H1 (cell line): ENCODE results near the gene CENPX.

Source experiments
- MAFK ChIP-seq: IDR thresholded peaks from 2 replicates; pipeline ENCODE4 v1.6.1; 2012; ENCODE audit warnings: low read depth, mild to moderate bottlenecking, improper control_type of control experiment, low read length
- RXRA ChIP-seq: IDR thresholded peaks from 2 replicates; pipeline ENCODE4 v1.6.1; 2011; ENCODE audit warnings: low read depth, mild to moderate bottlenecking, low read length, moderate library complexity; ENCODE audit not compliant: insufficient read depth
- TF ChIP-seq, protein P1 (sequence below), 3 experiments: IDR thresholded peaks; 1 replicate in 2 of 3; 2 replicates in 1 of 3; pipeline versions ENCODE4 v1.5.1 to v1.6.1; 2011; ENCODE audit warnings: low read length in 3 of 3, mild to moderate bottlenecking in 3 of 3, inconsistent platforms in 2 of 3, low read depth in 1 of 3, moderate library complexity in 1 of 3; ENCODE audit not compliant: insufficient read depth in 1 of 3; ENCODE audit errors: control extremely low read depth in 1 of 3

DNA sequence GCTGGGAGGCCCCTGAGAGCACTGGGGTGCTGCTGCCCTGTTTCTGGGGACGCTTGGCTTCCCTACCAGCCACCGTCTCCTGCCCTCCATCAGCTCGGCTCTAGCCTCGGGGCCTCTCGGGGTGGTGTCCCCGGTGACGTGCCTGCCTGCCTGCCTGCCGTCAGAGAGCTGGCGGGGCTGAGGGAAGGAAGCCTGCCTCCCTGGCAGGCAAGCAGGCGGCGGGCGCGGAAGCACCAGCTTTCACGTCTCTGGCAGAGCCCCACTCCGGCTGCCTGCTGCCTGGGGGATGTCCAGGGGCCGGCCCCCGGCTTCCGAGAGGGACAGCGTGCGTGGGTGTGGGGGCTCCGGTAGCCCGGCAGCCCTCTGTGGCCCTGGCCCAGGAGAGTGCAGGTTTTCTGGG is 9.3 kb downstream of the CENPX start:
- TF ChIP-seq RXRA (no peak), MAFK (no peak)
- TF ChIP-seq, protein P1, sequence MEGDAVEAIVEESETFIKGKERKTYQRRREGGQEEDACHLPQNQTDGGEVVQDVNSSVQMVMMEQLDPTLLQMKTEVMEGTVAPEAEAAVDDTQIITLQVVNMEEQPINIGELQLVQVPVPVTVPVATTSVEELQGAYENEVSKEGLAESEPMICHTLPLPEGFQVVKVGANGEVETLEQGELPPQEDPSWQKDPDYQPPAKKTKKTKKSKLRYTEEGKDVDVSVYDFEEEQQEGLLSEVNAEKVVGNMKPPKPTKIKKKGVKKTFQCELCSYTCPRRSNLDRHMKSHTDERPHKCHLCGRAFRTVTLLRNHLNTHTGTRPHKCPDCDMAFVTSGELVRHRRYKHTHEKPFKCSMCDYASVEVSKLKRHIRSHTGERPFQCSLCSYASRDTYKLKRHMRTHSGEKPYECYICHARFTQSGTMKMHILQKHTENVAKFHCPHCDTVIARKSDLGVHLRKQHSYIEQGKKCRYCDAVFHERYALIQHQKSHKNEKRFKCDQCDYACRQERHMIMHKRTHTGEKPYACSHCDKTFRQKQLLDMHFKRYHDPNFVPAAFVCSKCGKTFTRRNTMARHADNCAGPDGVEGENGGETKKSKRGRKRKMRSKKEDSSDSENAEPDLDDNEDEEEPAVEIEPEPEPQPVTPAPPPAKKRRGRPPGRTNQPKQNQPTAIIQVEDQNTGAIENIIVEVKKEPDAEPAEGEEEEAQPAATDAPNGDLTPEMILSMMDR (IDR thresholded peaks at IDR 0.05; ENCODE audit: control extremely low read depth in 1 of 3, insufficient read depth in 1 of 3, low read depth in 1 of 3, low read length in 3 of 3): no peak
